ENCODE data around the gene IFIT3.

GRCh38 chr10:89310056-89310893 is 17.5 kb upstream of the IFIT3 start:
- TF ChIP-seq, protein P1, sequence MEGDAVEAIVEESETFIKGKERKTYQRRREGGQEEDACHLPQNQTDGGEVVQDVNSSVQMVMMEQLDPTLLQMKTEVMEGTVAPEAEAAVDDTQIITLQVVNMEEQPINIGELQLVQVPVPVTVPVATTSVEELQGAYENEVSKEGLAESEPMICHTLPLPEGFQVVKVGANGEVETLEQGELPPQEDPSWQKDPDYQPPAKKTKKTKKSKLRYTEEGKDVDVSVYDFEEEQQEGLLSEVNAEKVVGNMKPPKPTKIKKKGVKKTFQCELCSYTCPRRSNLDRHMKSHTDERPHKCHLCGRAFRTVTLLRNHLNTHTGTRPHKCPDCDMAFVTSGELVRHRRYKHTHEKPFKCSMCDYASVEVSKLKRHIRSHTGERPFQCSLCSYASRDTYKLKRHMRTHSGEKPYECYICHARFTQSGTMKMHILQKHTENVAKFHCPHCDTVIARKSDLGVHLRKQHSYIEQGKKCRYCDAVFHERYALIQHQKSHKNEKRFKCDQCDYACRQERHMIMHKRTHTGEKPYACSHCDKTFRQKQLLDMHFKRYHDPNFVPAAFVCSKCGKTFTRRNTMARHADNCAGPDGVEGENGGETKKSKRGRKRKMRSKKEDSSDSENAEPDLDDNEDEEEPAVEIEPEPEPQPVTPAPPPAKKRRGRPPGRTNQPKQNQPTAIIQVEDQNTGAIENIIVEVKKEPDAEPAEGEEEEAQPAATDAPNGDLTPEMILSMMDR (IDR thresholded peaks at IDR 0.05 in 8 of 11, conservative IDR thresholded peaks at IDR 0.05 in 3 of 11): no peak
- TF ChIP-seq POLR2A (IDR thresholded peaks at IDR 0.05) (no peak), POLR2AphosphoS5 (IDR thresholded peaks at IDR 0.05) (no peak)
